ENCODE data around the gene HNRNPA0. TPM values are rescaled to one million over a fixed set of nuclear protein-coding genes. Genes with fewer than 3 reads are reported as not detected.
"Not testable (repeated sequence)": the region's sequence is repeated elsewhere in the genome, so short reads cannot be mapped to it uniquely, and the experiment has no call there.

HNRNPA0 gene
- total RNA-seq, 2 donors from 2014 or later = 11.0 to 17.4 TPM

- Histone ChIP-seq H3K27me3 (replicated peaks; ENCODE audit: insufficient read depth) (no peaks in the 10 kb centered on the region), H3K36me3 (no peaks in the 10 kb centered on the region), H3K4me3 (no peak overlapping the region), H3K4me1 (replicated peaks) (no peaks in the 10 kb centered on the region), H3K9me3 (no peaks in the 10 kb centered on the region), H3K27ac (no peak overlapping the region)
- TF ChIP-seq POLR2AphosphoS5 (IDR thresholded peaks at IDR 0.05) = no peak
- no peak for TF ChIP-seq POLR2A (IDR thresholded peaks at IDR 0.05)
- TF ChIP-seq CTCF (IDR thresholded peaks at IDR 0.05) = no peak
- intact Hi-C loops (cut with DNase I) = no loop called here
- DNase-seq (ENCODE audit: low spot score) = no peak
- WGBS = 39% methylated on average over 5 of the region's 5 CpGs
Observed at GRCh38 chr5:137794863-137795262, 40.7 kb upstream of the HNRNPA0 start.

- WGBS = 61% methylated on average over 1 of the region's 1 CpG
- no peaks in the 10 kb centered on the region for H3K4me1 ChIP-seq (replicated peaks)
- TF ChIP-seq POLR2AphosphoS5 (IDR thresholded peaks at IDR 0.05) (no peak), POLR2A (IDR thresholded peaks at IDR 0.05) (no peak), CTCF (IDR thresholded peaks at IDR 0.05) (no peak)
- H3K4me3 ChIP-seq = no peak overlapping the region
- intact Hi-C loops (cut with DNase I) = no loop called here
- no peak overlapping the region for H3K27ac ChIP-seq
- no peaks in the 10 kb centered on the region for H3K36me3 ChIP-seq
- H3K9me3 ChIP-seq = no peaks in the 10 kb centered on the region
- no peaks in the 10 kb centered on the region for H3K27me3 ChIP-seq (replicated peaks; ENCODE audit: insufficient read depth)
- no peak for DNase-seq (ENCODE audit: low spot score)
Observed at GRCh38 chr5:137792303-137792702, 38.1 kb upstream of the HNRNPA0 start.

GRCh38 chr5:137791799-137792198 lies 37.6 kb upstream of the HNRNPA0 start:
- intact Hi-C loops (cut with DNase I) = no loop called here
- WGBS = 90% methylated on average over 4 of the region's 4 CpGs
- TF ChIP-seq POLR2A (IDR thresholded peaks at IDR 0.05) (no peak), CTCF (IDR thresholded peaks at IDR 0.05) (no peak), POLR2AphosphoS5 (IDR thresholded peaks at IDR 0.05) (no peak)
- Histone ChIP-seq H3K27me3 (replicated peaks; ENCODE audit: insufficient read depth) (no peaks in the 10 kb centered on the region), H3K27ac (no peak overlapping the region), H3K4me1 (replicated peaks) (no peaks in the 10 kb centered on the region), H3K36me3 (no peaks in the 10 kb centered on the region), H3K9me3 (no peaks in the 10 kb centered on the region), H3K4me3 (no peak overlapping the region)
- no peak for DNase-seq (ENCODE audit: low spot score)

DNA sequence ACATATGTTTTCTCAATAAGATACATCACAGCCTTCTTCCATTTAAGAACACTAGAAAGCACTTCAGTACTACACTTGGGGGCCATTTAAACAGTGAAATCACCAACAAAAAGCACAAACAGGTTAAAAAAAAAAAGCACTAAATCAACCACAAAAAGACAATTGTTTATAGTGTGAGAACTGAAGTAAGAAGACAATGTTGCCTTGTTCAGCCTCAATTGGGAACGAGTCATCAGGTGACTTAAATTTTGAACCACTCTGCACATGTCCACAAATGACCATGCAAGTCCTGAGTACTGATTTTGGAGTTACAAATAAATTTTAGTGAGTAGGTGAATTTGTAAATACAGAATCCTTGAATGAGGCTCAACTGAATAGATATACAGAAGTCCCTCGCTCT lies 37.2 kb upstream of the HNRNPA0 start:
- Histone ChIP-seq H3K4me3 (no peak overlapping the region), H3K27me3 (replicated peaks; ENCODE audit: insufficient read depth) (no peaks in the 10 kb centered on the region), H3K4me1 (replicated peaks) (no peaks in the 10 kb centered on the region), H3K9me3 (no peaks in the 10 kb centered on the region), H3K27ac (no peak overlapping the region), H3K36me3 (no peaks in the 10 kb centered on the region)
- TF ChIP-seq CTCF (IDR thresholded peaks at IDR 0.05) = no peak
- no peak for TF ChIP-seq POLR2AphosphoS5 (IDR thresholded peaks at IDR 0.05)
- no peak for TF ChIP-seq POLR2A (IDR thresholded peaks at IDR 0.05)
- WGBS = 88% methylated on average over 2 of the region's 2 CpGs
- intact Hi-C loops (cut with DNase I) = no loop called here
- no peak for DNase-seq (ENCODE audit: low spot score)

DNA sequence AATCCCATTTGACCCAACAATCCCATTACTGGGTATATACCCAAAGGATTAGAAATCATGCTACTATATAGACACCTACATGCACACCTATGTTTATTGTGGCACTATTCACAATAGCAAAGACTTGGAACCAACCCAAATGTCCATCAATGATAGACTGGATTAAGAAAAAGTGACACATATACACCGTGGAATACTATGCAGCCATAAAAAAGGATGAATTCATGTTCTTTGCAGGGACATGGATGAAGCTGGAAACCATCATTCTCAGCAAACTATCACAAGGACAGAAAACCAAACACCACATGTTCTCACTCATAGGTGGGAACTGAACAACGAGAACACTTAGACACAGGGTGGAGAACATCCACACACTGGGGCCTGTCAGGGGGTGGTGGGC lies 34.4 kb upstream of the HNRNPA0 start:
- H3K4me3 ChIP-seq; H3K9me3 ChIP-seq; H3K27me3 ChIP-seq (replicated peaks; ENCODE audit: insufficient read depth); H3K4me1 ChIP-seq (replicated peaks); DNase-seq (ENCODE audit: low spot score); H3K27ac ChIP-seq; intact Hi-C loops (cut with DNase I); H3K36me3 ChIP-seq: not testable (repeated sequence)
- 89% methylated on average over 2 of the region's 2 CpGs for WGBS
